Omental fat pad (tissue), 4 donors: ENCODE measurements around the gene CAB39L. TPM values are rescaled to one million over a fixed set of nuclear protein-coding genes. Genes with fewer than 3 reads are reported as not detected.

Experiments used
- ATAC-seq: fragments of 150-250 bp; one replicate; pipeline ENCODE4 v1.9.1; 2016; ENCODE audit warnings: mild to moderate bottlenecking, moderate library complexity; ENCODE audit not compliant: low FRiP score
- DNase-seq: peaks from one replicate; pipeline ENCODE4 v3.0.0-alpha.2; 2019; ENCODE audit warnings: low spot score
- CTCF ChIP-seq, 3 donors: fragments of 450-650 bp; IDR thresholded peaks; one replicate each; pipeline ENCODE4 v1.5.1; 2016 to 2017; ENCODE audit warnings: antibody characterized with exemption in 3 of 3, mild to moderate bottlenecking in 3 of 3, moderate library complexity in 2 of 3
- total RNA-seq, 4 donors: library from RNA; depleted of rRNA; stranded (reverse); fragments of >200 nt; gene quantifications; one replicate each; pipeline ENCODE4 v1.1.0, GENCODE V29; 2016

The CAB39L gene
- total RNA-seq, 4 donors from 2014 or later = 16.0 to 39.4 (median 25.7) TPM

GRCh38 chr13:49453465-49453864, 9.6 kb upstream of the CAB39L start:
- no peak for DNase-seq
- ATAC-seq = no peak
- no peak for TF ChIP-seq CTCF (IDR thresholded peaks at IDR 0.05)

- TF ChIP-seq CTCF (IDR thresholded peaks at IDR 0.05) = no peak
- DNase-seq (no peak), ATAC-seq (no peak)
Observed at GRCh38 chr13:49452725-49453457, 9.0 kb upstream of the CAB39L start.

- no peak for TF ChIP-seq CTCF (IDR thresholded peaks at IDR 0.05)
Observed at GRCh38 chr13:49450105-49450819, 6.4 kb upstream of the CAB39L start.

GRCh38 chr13:49448753-49449152, 4.9 kb upstream of the CAB39L start:
- DNase-seq = no peak
- ATAC-seq = no peak

More at GRCh38 chr13:49450105-49450819, 6.4 kb upstream of the CAB39L start:
- DNase-seq (no peak), ATAC-seq (no peak)

GRCh38 chr13:49446473-49446872, 2.6 kb upstream of the CAB39L start:
- DNase-seq (no peak), ATAC-seq (no peak)
- no peak for TF ChIP-seq CTCF (IDR thresholded peaks at IDR 0.05)

More at GRCh38 chr13:49448753-49449152, 4.9 kb upstream of the CAB39L start:
- TF ChIP-seq CTCF (IDR thresholded peaks at IDR 0.05) = no peak

- ATAC-seq = no peak
- no peak for DNase-seq
- no peak for TF ChIP-seq CTCF (IDR thresholded peaks at IDR 0.05)
Observed at GRCh38 chr13:49444524-49445395, 896 bp upstream of the CAB39L start.
